ENCODE measurements around the gene RXRB. TPM values are rescaled to one million over a fixed set of nuclear protein-coding genes. Genes with fewer than 3 reads are reported as not detected.
A peak's percentile ranks its signal among the peaks of the same experiment; 100 is the strongest.

RXRB gene
- total RNA-seq, 1 donor, result 19.2 TPM

- Histone ChIP-seq H3K9me3 (ENCODE audit: low read depth, low read length) (no peaks in the 10 kb centered on the region), H2AFZ (ENCODE audit: low read length) (no peak overlapping the region), H3K36me3 (ENCODE audit: insufficient read depth, low read length) (peaks cover 36% of the 10 kb centered on the region), H3K4me1 (ENCODE audit: insufficient read depth, low read length) (peaks cover 51% of the 10 kb centered on the region), H3K79me2 (ENCODE audit: insufficient read depth, low read length) (peaks cover 32% of the 10 kb centered on the region), H3K27ac (ENCODE audit: low read depth, low read length) (peak overlapping the region; percentile 95), H4K20me1 (ENCODE audit: insufficient read depth, low read length) (peaks cover 22% of the 10 kb centered on the region), H3K27me3 (ENCODE audit: insufficient read depth, low read length) (no peaks in the 10 kb centered on the region), H3K4me3 (ENCODE audit: insufficient read depth, low read length) (peak overlapping the region; percentile 90), H3K4me2 (ENCODE audit: insufficient read depth, low read length) (peak overlapping the region; percentile 97)
- no peak for TF ChIP-seq CTCF (IDR thresholded peaks at IDR 0.05; ENCODE audit: extremely low read depth, low read depth, low read length)
- peak; percentile 97 for DNase-seq (ENCODE audit: insufficient read length, low spot score, missing footprints)
Observed at GRCh38 chr6:33206864-33207551, 6.5 kb upstream of the RXRB start.

- no peaks in the 10 kb centered on the region for H3K27me3 ChIP-seq (ENCODE audit: insufficient read depth, low read length)
- peak; percentile 72 for DNase-seq (ENCODE audit: insufficient read length, low spot score, missing footprints)
- no peak overlapping the region for H3K4me3 ChIP-seq (ENCODE audit: insufficient read depth, low read length)
- H3K4me2 ChIP-seq (ENCODE audit: insufficient read depth, low read length), result peak overlapping the region; percentile 17
- H2AFZ ChIP-seq (ENCODE audit: low read length), result no peak overlapping the region
- no peaks in the 10 kb centered on the region for H3K9me3 ChIP-seq (ENCODE audit: low read depth, low read length)
- peak overlapping the region; percentile 91 for H3K27ac ChIP-seq (ENCODE audit: low read depth, low read length)
- peaks cover 29% of the 10 kb centered on the region for H4K20me1 ChIP-seq (ENCODE audit: insufficient read depth, low read length)
- peaks cover 40% of the 10 kb centered on the region for H3K79me2 ChIP-seq (ENCODE audit: insufficient read depth, low read length)
- peaks cover 57% of the 10 kb centered on the region for H3K4me1 ChIP-seq (ENCODE audit: insufficient read depth, low read length)
- TF ChIP-seq CTCF (IDR thresholded peaks at IDR 0.05; ENCODE audit: extremely low read depth, low read depth, low read length), result no peak
- peaks cover 42% of the 10 kb centered on the region for H3K36me3 ChIP-seq (ENCODE audit: insufficient read depth, low read length)
Observed at GRCh38 chr6:33206027-33206863, 5.8 kb upstream of the RXRB start.

- H3K9me3 ChIP-seq (ENCODE audit: low read depth, low read length), result no peaks in the 10 kb centered on the region
- peak overlapping the region; percentile 91 for H3K27ac ChIP-seq (ENCODE audit: low read depth, low read length)
- H2AFZ ChIP-seq (ENCODE audit: low read length), result no peak overlapping the region
- H3K27me3 ChIP-seq (ENCODE audit: insufficient read depth, low read length), result no peaks in the 10 kb centered on the region
- peak; percentile 92 for DNase-seq (ENCODE audit: insufficient read length, low spot score, missing footprints)
- H4K20me1 ChIP-seq (ENCODE audit: insufficient read depth, low read length), result peaks cover 29% of the 10 kb centered on the region
- peaks cover 46% of the 10 kb centered on the region for H3K79me2 ChIP-seq (ENCODE audit: insufficient read depth, low read length)
- H3K4me2 ChIP-seq (ENCODE audit: insufficient read depth, low read length), result peak overlapping the region; percentile 91
- peak overlapping the region; percentile 77 for H3K4me3 ChIP-seq (ENCODE audit: insufficient read depth, low read length)
- peaks cover 57% of the 10 kb centered on the region for H3K4me1 ChIP-seq (ENCODE audit: insufficient read depth, low read length)
- TF ChIP-seq CTCF (IDR thresholded peaks at IDR 0.05; ENCODE audit: extremely low read depth, low read depth, low read length), result no peak
- peaks cover 36% of the 10 kb centered on the region for H3K36me3 ChIP-seq (ENCODE audit: insufficient read depth, low read length)
Observed at GRCh38 chr6:33205191-33206026, 4.9 kb upstream of the RXRB start.

Data from osteoblast (primary cell).